Esophagus squamous epithelium (tissue), 4 donors: ENCODE data around the gene HOXC10.

Source experiments
- POLR2A ChIP-seq, 4 donors: fragments of 450-650 bp; IDR thresholded peaks; one replicate each; pipeline ENCODE4 v1.6.1; 2017; ENCODE audit warnings: antibody characterized with exemption in 4 of 4, mild to moderate bottlenecking in 4 of 4, moderate library complexity in 3 of 4
- TF ChIP-seq, protein P1 (sequence below), 6 experiments: fragments of 450-650 bp in 4 of 6; fragments of 200-600 bp in 2 of 6; sonication (generic) in 2 of 6; IDR thresholded peaks; one replicate each; pipeline ENCODE4 v1.5.1; 2016 to 2019; ENCODE audit warnings: antibody characterized with exemption in 6 of 6, mild to moderate bottlenecking in 4 of 6, moderate library complexity in 4 of 6

DNA sequence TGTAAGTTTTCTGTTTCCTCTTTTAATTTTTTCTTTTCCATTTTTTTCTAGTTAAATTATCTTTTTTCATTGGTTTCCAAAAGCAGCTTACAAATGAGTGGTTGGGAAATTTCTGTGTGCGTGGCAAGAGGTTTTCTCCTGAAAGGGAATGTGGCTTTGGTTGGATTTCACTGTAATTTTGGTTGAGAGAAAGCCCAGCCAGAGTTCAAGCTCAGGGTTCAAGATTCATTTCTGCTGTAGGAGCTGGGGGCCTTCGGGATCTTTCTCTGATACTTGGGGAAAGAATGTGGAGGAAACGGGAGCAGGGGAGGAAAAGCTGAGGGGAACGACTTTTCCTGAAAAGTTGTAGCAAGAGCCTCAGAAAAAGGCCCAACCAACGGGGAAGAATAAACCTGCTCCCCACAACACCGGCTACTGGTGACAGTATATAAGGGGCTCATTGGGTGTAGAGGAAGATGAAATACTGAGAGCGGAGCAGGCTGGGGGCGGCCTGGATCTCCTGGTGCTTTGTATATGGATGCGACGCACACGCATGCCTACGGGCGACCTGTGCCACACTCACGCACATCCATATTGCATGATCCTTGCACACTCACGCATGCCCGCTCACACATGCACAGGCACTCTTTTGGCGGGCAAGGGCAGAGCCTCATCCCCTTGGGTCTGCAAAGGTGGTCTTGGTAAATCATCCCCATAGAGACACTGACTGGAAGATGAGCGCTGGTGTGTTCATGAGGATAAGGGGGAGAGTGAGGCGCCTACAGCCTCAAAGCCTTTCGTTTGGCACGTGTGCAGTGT lies 1.9 kb downstream of the HOXC10 start:
- TF ChIP-seq, protein P1, sequence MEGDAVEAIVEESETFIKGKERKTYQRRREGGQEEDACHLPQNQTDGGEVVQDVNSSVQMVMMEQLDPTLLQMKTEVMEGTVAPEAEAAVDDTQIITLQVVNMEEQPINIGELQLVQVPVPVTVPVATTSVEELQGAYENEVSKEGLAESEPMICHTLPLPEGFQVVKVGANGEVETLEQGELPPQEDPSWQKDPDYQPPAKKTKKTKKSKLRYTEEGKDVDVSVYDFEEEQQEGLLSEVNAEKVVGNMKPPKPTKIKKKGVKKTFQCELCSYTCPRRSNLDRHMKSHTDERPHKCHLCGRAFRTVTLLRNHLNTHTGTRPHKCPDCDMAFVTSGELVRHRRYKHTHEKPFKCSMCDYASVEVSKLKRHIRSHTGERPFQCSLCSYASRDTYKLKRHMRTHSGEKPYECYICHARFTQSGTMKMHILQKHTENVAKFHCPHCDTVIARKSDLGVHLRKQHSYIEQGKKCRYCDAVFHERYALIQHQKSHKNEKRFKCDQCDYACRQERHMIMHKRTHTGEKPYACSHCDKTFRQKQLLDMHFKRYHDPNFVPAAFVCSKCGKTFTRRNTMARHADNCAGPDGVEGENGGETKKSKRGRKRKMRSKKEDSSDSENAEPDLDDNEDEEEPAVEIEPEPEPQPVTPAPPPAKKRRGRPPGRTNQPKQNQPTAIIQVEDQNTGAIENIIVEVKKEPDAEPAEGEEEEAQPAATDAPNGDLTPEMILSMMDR (IDR thresholded peaks at IDR 0.05), result no peak
- TF ChIP-seq POLR2A (IDR thresholded peaks at IDR 0.05), result no peak
